GM21390 (cell line): ENCODE measurements around the gene RAB3D.

Experiments
- ATAC-seq: cut with Tn5 transposase; IDR thresholded peaks from one replicate; pipeline ENCODE4 v1.9.1; 2021; ENCODE audit not compliant: unreplicated experiment

The RAB3D gene

DNA sequence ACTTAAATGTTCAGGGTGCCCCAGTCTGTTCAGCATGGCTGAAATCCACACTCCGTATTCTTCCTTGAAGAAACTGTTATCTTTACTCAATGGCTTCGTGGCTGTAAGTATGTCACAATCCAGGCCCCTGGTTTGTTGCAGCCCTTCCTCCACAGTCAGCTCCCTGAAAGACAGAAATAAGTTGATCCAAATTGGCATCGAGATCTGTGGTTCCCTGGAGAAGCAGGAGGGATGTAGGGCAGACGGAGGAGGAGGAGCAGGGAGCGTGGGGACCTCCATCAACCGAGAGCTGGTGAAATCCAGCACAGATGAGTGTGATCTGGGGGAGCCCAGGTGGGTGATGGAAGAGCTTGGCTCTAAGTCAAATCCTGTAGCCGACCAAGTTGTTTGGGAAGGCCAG lies 43.2 kb downstream of the RAB3D start:
- ATAC-seq: no peak

DNA sequence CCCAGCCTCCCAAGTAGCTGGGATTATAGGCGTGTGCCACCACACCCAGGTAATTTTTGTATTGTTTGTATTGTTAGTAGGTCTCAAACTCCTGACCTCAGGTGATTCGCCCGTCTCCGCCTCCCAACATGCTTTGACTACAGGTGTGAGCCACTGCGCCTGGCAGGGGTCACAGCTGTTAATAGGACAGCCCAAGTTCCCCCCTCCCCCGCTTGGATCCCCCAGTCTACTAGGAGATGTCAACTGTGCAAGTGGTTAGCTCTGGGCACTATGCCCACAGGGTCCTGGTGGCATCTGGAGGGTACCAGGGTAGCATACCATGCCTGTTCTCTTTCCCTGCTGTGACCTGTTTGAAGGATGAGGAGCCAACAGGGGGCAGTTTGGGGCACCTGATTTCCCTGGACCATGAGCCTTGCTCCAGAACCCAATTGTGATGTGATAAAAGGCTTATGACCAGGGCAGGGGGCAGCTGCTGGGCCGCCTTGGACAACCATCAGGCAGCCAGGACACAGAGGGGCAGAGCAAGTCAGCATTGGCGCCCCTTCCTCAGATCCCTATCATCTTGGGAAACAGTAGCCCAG lies 43.7 kb downstream of the RAB3D start, which contains the start of gene TSPAN16:
Gene TSPAN16 (plus strand): TSS at position 496 of the 581 bp plus-strand sequence. CDS start 138 bp downstream, outside the sequence.
- no peak for ATAC-seq

DNA sequence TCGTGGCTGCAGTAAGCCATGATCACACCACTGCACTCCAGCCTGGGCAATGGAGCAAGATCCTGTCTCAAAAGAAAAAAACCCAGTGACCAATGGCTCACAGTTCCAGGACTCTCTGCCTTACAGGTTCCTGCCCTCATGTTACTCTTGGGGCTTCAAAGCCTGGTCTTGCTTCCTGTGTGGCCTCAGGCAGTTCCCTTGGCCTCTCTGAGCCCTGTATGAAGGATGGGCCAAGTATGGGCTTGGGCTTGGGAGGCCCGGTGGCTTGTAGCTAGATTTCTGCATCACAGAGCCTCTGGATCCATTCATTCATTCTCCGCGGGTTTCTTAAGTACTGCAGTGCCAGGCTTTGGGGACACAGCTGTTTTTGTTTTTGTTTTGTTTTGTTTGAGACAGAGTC lies 44.3 kb downstream of the RAB3D start:
- ATAC-seq: no peak

DNA sequence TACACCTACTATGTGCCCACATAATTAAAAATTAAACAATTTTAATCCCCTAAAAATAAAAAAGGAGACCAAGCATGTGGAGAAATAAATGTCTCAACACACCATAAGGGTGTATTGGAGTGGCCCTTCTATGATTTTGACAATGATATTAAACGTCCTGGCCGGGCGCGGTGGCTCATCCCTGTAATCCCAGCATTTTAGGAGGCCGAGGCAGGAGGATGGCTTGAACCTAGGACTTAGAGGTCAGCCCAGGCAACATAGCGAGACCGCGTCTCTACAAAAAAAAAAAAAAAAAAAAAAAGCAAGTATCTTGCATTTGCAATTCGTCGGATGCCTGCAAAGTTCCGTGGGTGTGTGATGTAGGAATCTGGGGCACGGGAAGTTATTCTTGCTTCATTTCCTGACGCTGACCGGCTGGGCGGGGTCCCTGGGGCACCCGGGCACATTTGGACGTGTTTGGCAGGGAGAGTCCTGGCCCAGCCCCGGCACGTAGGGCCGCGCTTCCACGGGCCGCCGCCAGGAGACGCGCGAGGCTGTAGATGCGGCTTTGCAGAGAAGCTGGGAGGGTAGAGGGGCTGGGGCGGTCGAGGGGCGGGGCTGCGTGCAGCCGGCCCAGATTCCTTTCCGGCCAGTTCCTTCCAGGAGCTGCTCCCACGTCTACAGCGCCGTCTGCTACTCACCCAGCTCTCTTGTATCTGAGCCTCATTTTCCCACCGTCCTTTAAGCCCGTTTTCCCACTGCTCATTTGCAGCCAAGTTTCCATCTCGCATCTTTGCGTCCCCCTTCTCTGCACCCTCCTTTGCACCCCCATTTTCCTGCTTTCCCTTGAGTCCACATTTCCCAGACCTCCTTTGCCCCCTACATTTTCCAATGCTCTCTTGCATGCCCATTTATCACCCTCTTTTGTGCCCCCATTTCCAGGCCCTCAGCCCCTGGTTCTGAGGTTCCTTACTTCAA lies 45.7 kb downstream of the RAB3D start:
- no peak for ATAC-seq

DNA sequence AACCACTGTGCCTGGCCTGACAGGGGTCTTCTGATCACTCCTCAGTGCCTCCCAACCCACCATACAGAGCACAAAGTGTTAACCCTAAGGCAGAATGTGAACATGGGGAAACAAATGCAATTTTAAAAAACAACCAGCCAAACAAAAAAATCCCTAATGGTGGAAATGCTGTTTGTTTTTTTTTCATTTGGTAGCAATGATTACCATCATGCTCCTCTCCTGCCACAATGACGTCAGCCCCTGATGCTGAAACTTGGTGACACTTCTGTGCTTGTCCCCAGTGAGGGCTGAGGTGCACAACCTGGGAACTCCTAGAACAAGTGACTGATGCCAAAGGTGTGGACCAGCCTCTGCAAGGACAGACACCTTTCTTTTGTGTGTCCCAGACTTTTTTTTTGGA lies 47.5 kb downstream of the RAB3D start:
- no peak for ATAC-seq

DNA sequence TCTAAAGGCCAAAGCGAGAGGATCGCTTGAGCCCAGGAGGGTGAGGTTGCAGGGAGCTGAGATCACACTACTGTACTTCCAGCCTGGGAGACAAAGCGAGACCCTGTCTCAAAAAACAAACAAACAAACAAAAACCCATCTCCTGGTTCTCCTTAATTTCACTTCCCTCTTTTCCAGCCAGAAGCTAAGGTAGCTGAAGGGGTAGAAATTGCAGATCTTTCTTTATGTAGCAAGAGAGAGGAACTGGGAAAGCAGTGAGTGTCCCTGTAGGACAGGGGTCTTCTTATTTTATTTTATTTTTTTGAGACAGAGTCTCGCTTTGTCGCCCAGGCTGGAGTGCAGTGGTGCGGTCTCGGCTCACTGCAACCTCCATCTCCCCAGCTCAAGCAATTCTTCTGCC lies 48.0 kb downstream of the RAB3D start:
- no peak for ATAC-seq

DNA sequence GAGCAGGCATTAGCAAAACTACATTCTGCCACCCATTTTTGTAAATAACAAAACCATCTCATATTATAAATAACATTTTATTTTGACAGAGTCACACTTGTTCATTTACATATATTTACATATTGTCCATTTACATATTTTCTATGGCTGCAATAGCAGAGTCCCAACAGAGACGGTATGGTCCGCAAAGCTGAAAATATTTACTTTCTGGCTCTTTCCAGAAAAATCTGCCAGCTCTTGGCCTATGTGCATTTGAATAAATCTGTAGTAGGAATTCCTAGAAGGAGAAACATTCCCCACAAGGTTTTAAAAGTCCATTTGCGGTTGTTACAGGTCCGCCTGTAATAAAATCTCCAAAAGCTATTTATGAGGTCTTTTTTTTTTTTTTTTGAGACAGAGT lies 49.2 kb downstream of the RAB3D start:
- no peak for ATAC-seq

DNA sequence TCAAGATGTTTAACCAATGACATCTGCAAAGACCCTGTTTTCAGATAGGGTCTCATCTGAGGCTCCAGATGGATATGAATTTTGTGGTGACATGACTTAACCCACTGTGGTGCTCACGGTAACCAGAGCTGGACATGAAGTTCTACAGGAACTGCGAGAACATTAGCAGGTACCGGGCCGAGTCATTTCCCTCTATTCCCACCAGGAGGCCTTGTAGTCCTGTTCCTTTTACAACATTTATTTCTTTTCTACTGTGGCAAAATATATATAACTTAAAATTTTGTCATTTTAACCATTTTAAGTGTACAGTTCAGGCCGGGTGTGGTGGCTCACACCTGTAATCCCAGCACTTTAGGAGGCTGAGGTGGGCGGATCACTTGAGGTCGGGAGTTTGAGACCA lies 51.1 kb downstream of the RAB3D start:
- no peak for ATAC-seq

DNA sequence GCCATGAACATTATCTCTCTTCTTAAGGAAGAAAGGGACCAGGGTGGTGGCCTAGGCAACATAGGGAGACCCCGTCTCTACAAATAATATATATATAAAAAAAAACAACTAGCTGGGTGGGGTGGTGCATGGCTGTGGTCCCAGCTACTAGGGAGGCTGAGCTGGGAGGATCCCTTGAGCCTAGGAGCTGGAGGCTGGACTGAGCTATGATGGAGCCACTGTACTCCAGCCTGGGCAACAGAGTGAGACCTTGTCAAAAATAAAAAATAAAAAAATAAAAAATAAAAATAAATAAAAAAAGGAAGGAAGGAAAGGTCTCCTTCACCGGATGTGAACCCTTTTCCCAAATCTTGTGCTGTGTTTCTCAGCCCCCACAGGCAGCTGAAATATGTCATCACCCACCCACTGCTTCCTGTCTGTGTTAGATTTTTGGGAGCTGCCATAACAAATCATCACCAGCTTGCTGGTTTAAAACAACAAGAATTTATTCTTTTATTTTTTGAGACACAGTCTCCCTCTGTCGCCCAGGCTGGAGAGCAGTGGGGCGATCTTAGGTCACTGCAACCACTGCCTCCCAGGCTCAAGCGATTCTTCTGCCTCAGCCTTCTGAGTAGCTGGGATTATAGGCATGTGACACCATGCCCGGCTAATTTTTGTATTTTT lies 53.0 kb downstream of the RAB3D start:
- no peak for ATAC-seq

DNA sequence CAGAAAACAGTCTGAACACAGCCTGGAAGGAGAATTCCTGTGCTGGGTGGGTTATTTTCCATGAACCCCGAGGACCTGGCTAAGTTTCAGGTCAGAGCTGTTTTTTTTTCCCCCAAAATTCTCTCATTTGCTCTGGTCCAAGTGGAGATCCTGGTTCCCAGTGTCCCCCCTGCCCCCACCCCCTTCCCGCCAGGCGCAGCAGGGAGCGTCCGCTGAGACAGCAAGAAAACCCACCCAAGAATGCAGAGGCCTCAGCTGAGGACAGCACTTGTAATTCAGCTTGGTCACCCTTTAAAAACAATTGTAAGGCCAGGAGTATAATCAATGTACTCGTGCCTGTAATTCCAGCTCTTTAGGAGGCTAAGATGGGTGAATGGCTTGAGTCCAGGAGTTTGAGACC lies 54.9 kb downstream of the RAB3D start:
- no peak for ATAC-seq

DNA sequence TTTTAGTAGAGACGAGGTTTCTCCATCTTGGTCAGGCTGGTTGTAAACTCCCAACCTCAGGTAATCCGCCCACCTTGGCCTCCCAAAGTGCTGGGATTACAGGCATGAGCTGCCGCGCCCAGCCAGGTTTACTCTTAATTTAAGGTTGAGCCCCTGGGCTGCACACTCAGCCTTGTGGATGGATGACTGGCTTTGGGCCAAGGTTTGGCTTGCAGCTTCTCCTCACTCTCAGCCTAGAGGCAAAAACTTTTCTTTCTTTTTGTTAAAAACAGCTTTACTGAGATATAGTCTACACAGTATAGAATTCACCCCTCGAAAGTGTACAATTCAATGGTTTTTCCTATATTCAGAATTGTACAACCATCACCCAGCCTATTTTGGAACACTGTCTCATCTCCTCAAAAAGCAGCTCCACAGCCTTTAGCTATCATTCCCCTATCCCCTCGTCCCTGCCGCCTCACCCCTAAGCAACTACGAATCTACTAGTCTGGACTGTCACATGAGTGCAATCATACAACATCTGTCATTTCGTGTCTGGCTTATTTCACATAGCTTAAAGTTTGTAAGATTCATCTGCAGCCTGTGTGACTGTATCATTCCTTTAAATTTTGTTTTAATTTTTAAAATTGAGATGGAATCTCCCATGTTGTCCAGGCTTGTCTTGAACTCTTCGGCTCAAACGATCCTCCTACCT lies 58.0 kb downstream of the RAB3D start:
- ATAC-seq: no peak

DNA sequence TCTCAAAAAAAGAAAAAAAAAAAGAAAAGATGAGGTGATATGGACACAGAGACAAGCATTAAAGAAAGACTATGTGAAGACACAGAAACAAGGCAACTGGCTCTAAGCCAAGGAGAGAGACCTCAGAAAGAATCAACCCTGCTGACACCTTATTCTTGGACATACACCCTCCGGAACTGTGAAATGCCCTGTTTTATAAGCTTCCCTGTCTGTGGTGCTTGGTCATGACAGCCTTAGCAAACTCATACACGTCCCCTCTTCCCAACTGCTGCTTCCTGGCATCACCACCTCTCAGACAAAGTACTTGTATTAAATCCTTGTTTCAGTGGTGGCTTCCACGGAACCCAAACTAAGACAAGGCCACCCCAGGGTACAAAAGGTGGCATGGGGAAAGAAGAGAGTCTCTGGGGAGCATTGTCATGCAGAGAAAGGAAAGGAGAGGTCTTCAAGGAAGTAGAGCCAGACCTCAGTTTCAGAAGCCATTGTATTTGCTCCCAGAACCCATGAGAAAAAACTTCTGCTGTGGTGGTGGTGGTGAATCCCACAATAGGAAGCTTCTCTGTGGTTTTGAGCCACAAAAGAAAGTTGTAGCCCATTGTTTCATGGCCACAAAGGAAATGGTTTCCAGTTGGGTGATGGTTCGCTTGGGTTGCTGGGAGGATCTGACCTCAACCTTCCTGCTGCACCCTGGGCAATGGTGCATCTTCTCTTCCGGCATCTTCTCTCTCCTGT lies 59.8 kb downstream of the RAB3D start:
- ATAC-seq: no peak

DNA sequence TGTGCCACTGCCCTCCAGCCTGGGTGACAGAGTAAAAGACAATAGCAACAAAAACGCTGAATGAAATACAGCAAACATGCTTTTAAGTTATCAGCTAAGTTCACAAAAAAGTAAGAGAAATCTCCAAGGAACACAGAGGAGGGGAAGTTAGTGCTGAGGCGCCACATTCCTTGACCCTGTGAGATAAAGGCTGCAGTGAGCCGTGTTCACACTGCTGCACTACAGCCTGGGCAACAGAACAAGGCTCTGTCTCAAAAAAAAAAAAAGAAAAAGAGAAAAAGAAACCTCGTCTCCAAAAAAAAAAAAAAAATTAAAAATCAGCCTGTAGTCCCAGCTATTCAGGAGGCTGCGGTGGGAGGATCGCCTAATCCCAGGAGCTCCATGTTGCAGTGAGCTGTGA lies 60.8 kb downstream of the RAB3D start:
- ATAC-seq: no peak

DNA sequence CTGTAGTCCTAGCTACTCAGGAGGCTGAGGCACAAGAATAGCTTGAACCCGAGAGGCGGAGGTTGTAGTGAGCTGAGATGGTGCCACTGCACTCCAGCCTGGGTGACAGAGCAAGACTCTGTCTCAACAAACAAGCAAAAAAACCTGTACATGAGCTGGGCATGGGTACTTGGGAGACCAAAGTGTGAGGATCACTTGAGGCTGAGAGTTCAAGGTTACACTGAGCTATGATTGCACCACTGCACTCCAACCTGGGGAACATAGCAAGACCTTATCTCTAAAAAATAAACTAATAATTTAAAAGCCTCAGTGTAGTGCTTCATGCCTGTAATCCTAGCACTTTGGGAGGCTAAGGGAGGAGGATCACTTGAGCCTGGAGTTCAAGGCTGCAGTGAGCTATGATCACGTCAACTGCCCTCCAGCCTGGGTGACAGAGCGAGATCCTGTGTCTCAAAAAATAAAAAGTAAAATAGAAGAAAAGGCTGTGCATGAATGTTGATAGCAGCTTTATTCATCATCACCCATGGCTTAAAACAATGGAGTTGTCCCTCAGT lies 64.8 kb downstream of the RAB3D start:
- no peak for ATAC-seq

DNA sequence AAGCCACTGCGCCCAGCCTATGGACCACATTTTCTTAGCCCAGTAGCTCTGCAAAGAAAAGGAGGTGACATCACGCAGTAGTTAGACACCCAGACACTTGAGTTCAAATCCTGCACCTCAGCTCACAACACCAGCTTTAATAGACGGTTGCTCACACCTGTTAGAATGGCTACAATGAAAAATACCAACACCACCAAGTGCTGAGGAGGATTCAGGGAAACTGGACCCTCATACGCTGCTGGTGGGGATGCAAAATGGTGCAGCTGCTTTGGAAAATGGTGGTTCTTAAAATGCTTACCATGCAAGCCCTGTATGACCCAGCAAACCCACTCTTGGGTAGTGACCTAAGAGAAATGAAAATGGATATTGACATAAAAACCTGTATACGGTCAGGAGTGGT lies 65.5 kb downstream of the RAB3D start:
- ATAC-seq: no peak

DNA sequence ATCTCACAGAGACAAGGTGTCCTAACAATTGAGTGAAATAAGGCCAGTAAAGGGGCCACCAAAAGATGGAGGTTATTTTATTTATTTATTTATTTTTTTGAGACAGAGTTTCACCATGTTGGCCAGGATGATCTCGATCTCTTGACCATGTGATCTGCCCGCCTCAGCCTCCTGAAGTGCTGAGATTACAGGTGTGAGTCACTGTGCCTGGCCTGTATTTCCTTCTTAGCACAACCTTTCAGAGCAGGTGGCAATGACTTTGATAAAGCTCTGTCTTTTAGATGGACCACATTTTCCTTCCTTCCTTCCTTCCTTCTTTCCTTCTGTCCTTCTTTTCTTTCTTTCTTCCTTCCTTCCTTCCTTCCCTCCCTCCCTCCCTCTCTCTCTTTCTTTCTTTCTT lies 66.2 kb downstream of the RAB3D start:
- no peak for ATAC-seq
